ENCODE results near the gene SLC10A7. TPM values are rescaled to one million over a fixed set of nuclear protein-coding genes. Genes with fewer than 3 reads are reported as not detected.

The SLC10A7 gene
- total and polyA plus RNA-seq, 9 of the 15 experiments (the other 6 are each of a cell fraction or from before 2014, with no cell fraction given), result 6.4 to 22.8 (median 16.1) TPM

GRCh38 chr4:146522098-146522868 is 543 bp upstream of the SLC10A7 start (continued):
- TF ChIP-seq E2F6 (IDR thresholded peaks at IDR 0.05; ENCODE audit: borderline replicate concordance in 1 of 2, extremely low read depth in 1 of 2, insufficient read depth in 1 of 2, insufficient read length in 1 of 2, low read depth in 1 of 2, low read length in 1 of 2, poor library complexity in 1 of 2, severe bottlenecking in 1 of 2), result peak; percentile 61 to 86
- TF ChIP-seq ZBTB2 (IDR thresholded peaks at IDR 0.05), result peak; percentile 84
- TF ChIP-seq ZEB2 (IDR thresholded peaks at IDR 0.05), result 0 out of 2 replicates have a peak, but pooled peaks have one; percentile 14
- TF ChIP-seq BCLAF1 (IDR thresholded peaks at IDR 0.05; ENCODE audit: borderline replicate concordance in 1 of 2, control insufficient read depth in 1 of 2, low read depth in 2 of 2, low read length in 1 of 2), result no peak
- peak; percentile 86 for TF ChIP-seq ZFX (CRISPR knock-in tag; IDR thresholded peaks at IDR 0.05)
- no peak for TF ChIP-seq PHTF2 (CRISPR knock-in tag; IDR thresholded peaks at IDR 0.05)
- peak in 1 of 2 experiments; percentile 74; a peak in 1 of 4 replicates for TF ChIP-seq HDAC1 (IDR thresholded peaks at IDR 0.05)
- peak; percentile 79 for TF ChIP-seq ZBTB12 (CRISPR knock-in tag; IDR thresholded peaks at IDR 0.05)
- TF ChIP-seq E2F8 (IDR thresholded peaks at IDR 0.05; ENCODE audit: low read depth, partially characterized antibody), result peak; percentile 75
- TF ChIP-seq ATF6 (CRISPR knock-in tag; IDR thresholded peaks at IDR 0.05), result peak; percentile 82; the same call in 1 of the 2 replicates
- no peak; the same call in 1 of the 2 replicates for TF ChIP-seq NBN (IDR thresholded peaks at IDR 0.05; ENCODE audit: low read depth)
- TF ChIP-seq HDAC2 (IDR thresholded peaks at IDR 0.05), result 0 out of 2 replicates have a peak, but pooled peaks have one; percentile 47
- 0 out of 2 replicates have a peak, but pooled peaks have one; percentile 34 for TF ChIP-seq HLTF (IDR thresholded peaks at IDR 0.05)
- peak; percentile 96 for TF ChIP-seq CREM (IDR thresholded peaks at IDR 0.05; ENCODE audit: low read depth)

All from K562 (cell line).